Activated T-cell treated with anti-CD3 and anti-CD28 coated beads, Interleukin-2, amount 50 U/mL, for 72 hours (primary cell): Measurements from ENCODE around the gene FAM135A. TPM values are rescaled to one million over a fixed set of nuclear protein-coding genes. Genes with fewer than 3 reads are reported as not detected.
"Not testable (repeated sequence)": the region's sequence is repeated elsewhere in the genome, so short reads cannot be mapped to it uniquely, and the experiment has no call there.

Experiments used
- ATAC-seq, 2 donors: fragments of 150-1000 bp; cut with Tn5 transposase; replicated peaks in 1 of 2; 2 replicates each; pipeline ENCODE4 v1.10.0; 2021; ENCODE audit warnings: moderate library complexity in 2 of 2, mild to moderate bottlenecking in 1 of 2
- DNase-seq, 2 donors: peaks; one replicate each; pipeline ENCODE4 v3.0.0; 2021 to 2022; ENCODE audit warnings: mixed read lengths in 1 of 2
- H3K27ac Mint-ChIP-seq: one replicate; pipeline ENCODE4 v1.8.0; 2022; ENCODE audit warnings: mild to moderate bottlenecking, moderate library complexity, mixed read lengths
- H3K27me3 Mint-ChIP-seq: one replicate; pipeline ENCODE4 v1.8.0; 2022; ENCODE audit warnings: low read depth, mixed read lengths
- H3K36me3 Mint-ChIP-seq, 2 donors: one replicate each; pipeline ENCODE4 v1.8.0; 2022; ENCODE audit warnings: mixed read lengths in 2 of 2, mild to moderate bottlenecking in 1 of 2; ENCODE audit not compliant: insufficient read depth in 2 of 2
- H3K4me1 Mint-ChIP-seq: one replicate; pipeline ENCODE4 v1.8.0; 2022; ENCODE audit warnings: low read depth, mixed read lengths
- H3K4me3 Mint-ChIP-seq, 2 donors: one replicate each; pipeline ENCODE4 v1.8.0; 2022; ENCODE audit warnings: mild to moderate bottlenecking in 2 of 2, mixed read lengths in 2 of 2, moderate library complexity in 2 of 2
- H3K9me3 Mint-ChIP-seq, 2 donors: one replicate each; pipeline ENCODE4 v1.8.0; 2022; ENCODE audit warnings: mixed read lengths in 2 of 2
- total RNA-seq, 2 donors: library from RNA; stranded (reverse); gene quantifications; one replicate each; pipeline ENCODE4 v1.2.3, GENCODE V29; 2022

FAM135A gene
- total RNA-seq, 2 donors from 2014 or later: 11.4 to 12.6 TPM

GRCh38 chr6:70549327-70549726 lies 136.0 kb downstream of the FAM135A start:
- Mint-ChIP-seq H3K27ac (no peak overlapping the region), H3K36me3 (no peaks in the 10 kb centered on the region), H3K9me3 (no peaks in the 10 kb centered on the region), H3K4me3 (no peak overlapping the region), H3K4me1 (no peaks in the 10 kb centered on the region), H3K27me3 (no peaks in the 10 kb centered on the region)
- ATAC-seq (no peak), DNase-seq (no peak)

GRCh38 chr6:70551566-70551965 lies 138.3 kb downstream of the FAM135A start:
- Mint-ChIP-seq H3K27ac (no peak overlapping the region), H3K9me3 (no peaks in the 10 kb centered on the region), H3K4me3 (no peak overlapping the region), H3K27me3 (no peaks in the 10 kb centered on the region), H3K36me3 (no peaks in the 10 kb centered on the region), H3K4me1 (no peaks in the 10 kb centered on the region)
- no peak for DNase-seq
- ATAC-seq: no peak

- DNase-seq, H3K4me3 Mint-ChIP-seq, H3K27ac Mint-ChIP-seq, H3K4me1 Mint-ChIP-seq, ATAC-seq, H3K36me3 Mint-ChIP-seq, H3K27me3 Mint-ChIP-seq, H3K9me3 Mint-ChIP-seq: not testable (repeated sequence)
These were observed 139.1 kb downstream of the FAM135A start for GRCh38 chr6:70552286-70552940.

GRCh38 chr6:70552974-70553373 lies 139.7 kb downstream of the FAM135A start:
- Mint-ChIP-seq H3K9me3 (no peaks in the 10 kb centered on the region), H3K4me3 (no peak overlapping the region), H3K36me3 (no peaks in the 10 kb centered on the region), H3K27ac (no peak overlapping the region), H3K27me3 (no peaks in the 10 kb centered on the region), H3K4me1 (peaks cover 11% of the 10 kb centered on the region)
- ATAC-seq: no peak
- no peak for DNase-seq

GRCh38 chr6:70557998-70558397 lies 144.7 kb downstream of the FAM135A start:
- Mint-ChIP-seq H3K4me1 (peaks cover 20% of the 10 kb centered on the region), H3K27me3 (no peaks in the 10 kb centered on the region), H3K27ac (peak overlapping the region; percentile 70), H3K9me3 (no peaks in the 10 kb centered on the region), H3K36me3 (no peaks in the 10 kb centered on the region), H3K4me3 (peak overlapping the region in 1 of 2 donors; percentile 21)
- ATAC-seq (peak; percentile 61 to 65), DNase-seq (no peak)

- H3K27me3 Mint-ChIP-seq, H3K9me3 Mint-ChIP-seq, H3K4me3 Mint-ChIP-seq, DNase-seq, H3K27ac Mint-ChIP-seq, H3K36me3 Mint-ChIP-seq, ATAC-seq: not testable (repeated sequence)
- peaks cover 22% of the 10 kb centered on the region for H3K4me1 Mint-ChIP-seq
These were observed 149.1 kb downstream of the FAM135A start for GRCh38 chr6:70562401-70562800.

GRCh38 chr6:70563530-70563929 lies 150.2 kb downstream of the FAM135A start:
- no peak overlapping the region for H3K4me3 Mint-ChIP-seq
- no peak for DNase-seq
- no peak overlapping the region for H3K27ac Mint-ChIP-seq
- peaks cover 11% of the 10 kb centered on the region for H3K4me1 Mint-ChIP-seq
- ATAC-seq: no peak
- H3K27me3 Mint-ChIP-seq: no peaks in the 10 kb centered on the region
- H3K9me3 Mint-ChIP-seq: peaks cover 0 to 2% of the 10 kb centered on the region in 2 donors
- peaks cover 2 to 3% of the 10 kb centered on the region in 2 donors for H3K36me3 Mint-ChIP-seq

GRCh38 chr6:70566751-70567382 lies 153.6 kb downstream of the FAM135A start, which contains the start of gene SDHAF4:
Gene SDHAF4 (plus strand): TSS chr6:70566930. CDS start chr6:70566941, 11 bp downstream.
- ATAC-seq (peak; percentile 99), DNase-seq (peak; percentile 96)
- Mint-ChIP-seq H3K9me3 (peaks cover 0 to 2% of the 10 kb centered on the region in 2 donors), H3K4me3 (peak within 1 kb of the TSS; percentile 87 to 92), H3K4me1 (peaks cover 7% of the 10 kb centered on the region), H3K27ac (peak within 1 kb of the TSS; percentile 91), H3K27me3 (no peaks in the 10 kb centered on the region), H3K36me3 (peaks cover 2 to 16% of the 10 kb centered on the region in 2 donors)

GRCh38 chr6:70574643-70575042 lies 161.3 kb downstream of the FAM135A start:
- no peak overlapping the region for H3K4me3 Mint-ChIP-seq
- H3K36me3 Mint-ChIP-seq: peaks cover 0 to 7% of the 10 kb centered on the region in 2 donors
- no peaks in the 10 kb centered on the region for H3K4me1 Mint-ChIP-seq
- DNase-seq (no peak), ATAC-seq (no peak)
- no peak overlapping the region for H3K27ac Mint-ChIP-seq
- H3K27me3 Mint-ChIP-seq: no peaks in the 10 kb centered on the region
- no peaks in the 10 kb centered on the region for H3K9me3 Mint-ChIP-seq

- Mint-ChIP-seq H3K27ac (no peak overlapping the region), H3K36me3 (peaks cover 2% of the 10 kb centered on the region in 2 donors), H3K27me3 (no peaks in the 10 kb centered on the region), H3K4me1 (no peaks in the 10 kb centered on the region), H3K9me3 (no peaks in the 10 kb centered on the region), H3K4me3 (no peak overlapping the region)
- ATAC-seq: no peak
- DNase-seq: no peak
These were observed 162.7 kb downstream of the FAM135A start for GRCh38 chr6:70575899-70576495.

- ATAC-seq (no peak), DNase-seq (no peak)
- Mint-ChIP-seq H3K4me1 (no peaks in the 10 kb centered on the region), H3K9me3 (no peaks in the 10 kb centered on the region), H3K27me3 (no peaks in the 10 kb centered on the region), H3K4me3 (no peak overlapping the region), H3K27ac (no peak overlapping the region), H3K36me3 (peaks cover 4 to 11% of the 10 kb centered on the region in 2 donors)
These were observed 172.8 kb downstream of the FAM135A start for GRCh38 chr6:70586114-70586513.

GRCh38 chr6:70590400-70590799 lies 177.1 kb downstream of the FAM135A start:
- Mint-ChIP-seq H3K36me3 (peaks cover 0 to 3% of the 10 kb centered on the region in 2 donors), H3K27me3 (no peaks in the 10 kb centered on the region), H3K9me3 (no peaks in the 10 kb centered on the region), H3K4me1 (no peaks in the 10 kb centered on the region), H3K4me3 (no peak overlapping the region), H3K27ac (no peak overlapping the region)
- no peak for ATAC-seq
- no peak for DNase-seq

GRCh38 chr6:70592391-70593117 lies 179.2 kb downstream of the FAM135A start:
- no peak for DNase-seq
- peaks cover 0 to 3% of the 10 kb centered on the region in 2 donors for H3K36me3 Mint-ChIP-seq
- no peaks in the 10 kb centered on the region for H3K9me3 Mint-ChIP-seq
- no peak overlapping the region for H3K27ac Mint-ChIP-seq
- H3K4me3 Mint-ChIP-seq: no peak overlapping the region
- no peak for ATAC-seq
- no peaks in the 10 kb centered on the region for H3K4me1 Mint-ChIP-seq
- H3K27me3 Mint-ChIP-seq: no peaks in the 10 kb centered on the region
